Umbilical cord (tissue), 2 donors: ENCODE results near the gene CT45A3. TPM values are rescaled to one million over a fixed set of nuclear protein-coding genes. Genes with fewer than 3 reads are reported as not detected.
"Not testable (repeated sequence)": the region's sequence is repeated elsewhere in the genome, so short reads cannot be mapped to it uniquely, and the experiment has no call there.

ENCODE experiments used
- DNase-seq: peaks from one replicate; pipeline ENCODE4 v3.0.0-alpha.2; 2015; ENCODE audit warnings: low spot score
- total RNA-seq: library from RNA; depleted of rRNA; stranded (reverse); fragments of >200 nt; gene quantifications from one replicate; pipeline ENCODE4 v1.2.3, GENCODE V29; 2014; ENCODE audit warnings: low replicate concordance; ENCODE audit not compliant: insufficient read depth

Gene CT45A3
- total RNA-seq = 0.72 TPM

GRCh38 chrX:135768091-135768490, at the start of gene CT45A3:
Gene CT45A3, minus strand, starts transcription at chrX:135768191. Its CDS starts 3,747 bp downstream, at chrX:135764444.
- not testable (repeated sequence) for DNase-seq

- not testable (repeated sequence) for DNase-seq
Observed at GRCh38 chrX:135802687-135803086, 34.7 kb upstream of the CT45A3 start, which contains the start of gene CT45A6. Gene CT45A6, minus strand, starts transcription at chrX:135802787. Its CDS starts 3,794 bp downstream, at chrX:135798993.

- DNase-seq = not testable (repeated sequence)
Observed at GRCh38 chrX:135785403-135785802, 17.4 kb upstream of the CT45A3 start, which contains the start of gene CT45A5. Gene CT45A5, minus strand, starts transcription at chrX:135785503. Its CDS starts 3,774 bp downstream, at chrX:135781729.

- DNase-seq = not testable (repeated sequence)
Observed at GRCh38 chrX:135744739-135745138, 23.3 kb downstream of the CT45A3 start.

- DNase-seq = no peak
Observed at GRCh38 chrX:135741192-135741715, 26.7 kb downstream of the CT45A3 start.

GRCh38 chrX:135740681-135741149, 27.3 kb downstream of the CT45A3 start:
- DNase-seq = no peak

GRCh38 chrX:135737366-135738071, 30.5 kb downstream of the CT45A3 start:
- DNase-seq = peak; percentile 15

GRCh38 chrX:135734666-135735065, 33.3 kb downstream of the CT45A3 start:
- DNase-seq = not testable (repeated sequence)

GRCh38 chrX:135713795-135714194, 54.2 kb downstream of the CT45A3 start:
- DNase-seq = no peak

- not testable (repeated sequence) for DNase-seq
Observed at GRCh38 chrX:135713183-135713689, 54.8 kb downstream of the CT45A3 start, which contains the start of gene CT45A1. Gene CT45A1, plus strand, starts transcription at chrX:135713639. Its CDS starts 5,302 bp downstream, at chrX:135718941.

Other genes with a start within 250 kb of the CT45A3 start
- 15.4 TPM for gene INTS6L, start 247.5 kb downstream of the CT45A3 start, total RNA-seq
- gene CT45A1, start 54.6 kb downstream of the CT45A3 start, total RNA-seq = not detected
- 0.72 TPM for gene CT45A5, start 17.3 kb upstream of the CT45A3 start, total RNA-seq
- gene CT45A6, start 34.6 kb upstream of the CT45A3 start, total RNA-seq = not detected
- gene CT45A2, start 51.8 kb upstream of the CT45A3 start, total RNA-seq = not detected
- gene CT45A7, start 69.1 kb upstream of the CT45A3 start, total RNA-seq = not detected
- not detected for gene CT45A8, start 86.3 kb upstream of the CT45A3 start, total RNA-seq
- gene CT45A9, start 103.6 kb upstream of the CT45A3 start, total RNA-seq = not detected
- gene CT45A10, start 125.3 kb upstream of the CT45A3 start, total RNA-seq = not detected
- not detected for gene SAGE1, start 125.5 kb upstream of the CT45A3 start, total RNA-seq
- gene MMGT1, start 205.8 kb upstream of the CT45A3 start, total RNA-seq = 9.1 TPM
- 14.0 TPM for gene SLC9A6, start 217.2 kb upstream of the CT45A3 start, total RNA-seq